ENCODE data around the gene BOC.

Gene BOC

GRCh38 chr3:113270786-113271185, 59.4 kb downstream of the BOC start:
- TF ChIP-seq CTCF (IDR thresholded peaks at IDR 0.05; ENCODE audit: low read depth, low read length) = no peak
- no peak overlapping the region for H3K4me3 ChIP-seq (ENCODE audit: low read depth, low read length)

- TF ChIP-seq CTCF (IDR thresholded peaks at IDR 0.05; ENCODE audit: low read depth, low read length) = no peak
- no peak overlapping the region for H3K4me3 ChIP-seq (ENCODE audit: low read depth, low read length)
Observed at GRCh38 chr3:113271189-113271588, 59.8 kb downstream of the BOC start.

- TF ChIP-seq CTCF (IDR thresholded peaks at IDR 0.05; ENCODE audit: low read depth, low read length) = no peak
- H3K4me3 ChIP-seq (ENCODE audit: low read depth, low read length) = no peak overlapping the region
Observed at GRCh38 chr3:113271594-113272384, 60.4 kb downstream of the BOC start.

- H3K4me3 ChIP-seq (ENCODE audit: low read depth, low read length) = no peak overlapping the region
- no peak for TF ChIP-seq CTCF (IDR thresholded peaks at IDR 0.05; ENCODE audit: low read depth, low read length)
Observed at GRCh38 chr3:113272385-113272779, 61.0 kb downstream of the BOC start.

GRCh38 chr3:113273011-113273410, 61.7 kb downstream of the BOC start:
- no peak overlapping the region for H3K4me3 ChIP-seq (ENCODE audit: low read depth, low read length)
- no peak for TF ChIP-seq CTCF (IDR thresholded peaks at IDR 0.05; ENCODE audit: low read depth, low read length)

- no peak overlapping the region for H3K4me3 ChIP-seq (ENCODE audit: low read depth, low read length)
- no peak for TF ChIP-seq CTCF (IDR thresholded peaks at IDR 0.05; ENCODE audit: low read depth, low read length)
Observed at GRCh38 chr3:113273604-113274378, 62.4 kb downstream of the BOC start.

All from WI38 (cell line).